Measurements from ENCODE around the gene COX17.

The COX17 gene

DNA sequence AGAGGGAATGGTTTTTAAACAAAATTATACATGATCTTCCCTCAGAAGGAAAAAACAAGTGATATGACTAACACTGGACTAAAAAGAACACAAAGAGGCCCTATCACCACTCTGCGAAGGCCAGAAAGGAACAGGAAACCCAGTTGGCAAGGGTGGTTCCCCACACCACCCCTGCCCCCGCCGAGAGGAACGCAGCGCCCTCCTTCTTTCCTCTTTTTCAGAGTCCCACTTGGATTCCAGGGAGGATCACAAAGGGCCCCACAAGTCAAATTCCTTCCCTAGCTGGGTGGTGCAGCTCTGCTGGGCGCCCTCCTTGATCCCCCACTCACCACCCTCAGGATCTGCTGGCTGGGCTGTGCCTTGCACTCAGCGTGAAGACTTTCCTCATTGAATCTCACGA is 49.7 kb downstream of the COX17 start:
- no peak for TF ChIP-seq CTCF (IDR thresholded peaks at IDR 0.05; ENCODE audit: borderline replicate concordance, extremely low read depth, low read length, poor library complexity, severe bottlenecking)
- no peak for TF ChIP-seq EZH2 (IDR thresholded peaks at IDR 0.05; ENCODE audit: borderline replicate concordance, low read depth, low read length, severe bottlenecking)
- no peak overlapping the region for H3K4me3 ChIP-seq (ENCODE audit: low read depth in 1 of 2, low read length in 2 of 2)
- no peak overlapping the region for H3K9ac ChIP-seq (ENCODE audit: low read depth, low read length)
- peaks cover 4% of the 10 kb centered on the region for H3K27me3 ChIP-seq (ENCODE audit: insufficient read depth, low read length, poor library complexity)
- no peak for ATAC-seq (ENCODE audit: insufficient read depth, low read depth)
- DNase-seq, result no peak
- no peaks in the 10 kb centered on the region for H3K9me3 ChIP-seq (ENCODE audit: insufficient read depth, low read length, severe bottlenecking)
- no peaks in the 10 kb centered on the region for H3K79me2 ChIP-seq (ENCODE audit: insufficient read depth, low read length)
- H3K4me2 ChIP-seq (ENCODE audit: insufficient read depth, low read length), result no peak overlapping the region
- H4K20me1 ChIP-seq (ENCODE audit: insufficient read depth, low read length), result no peaks in the 10 kb centered on the region
- no peak overlapping the region for H2AFZ ChIP-seq (ENCODE audit: low read depth, low read length)
- no peaks in the 10 kb centered on the region for H3K4me1 ChIP-seq (ENCODE audit: insufficient read depth, low read length)
- no peaks in the 10 kb centered on the region for H3K36me3 ChIP-seq (ENCODE audit: insufficient read depth, low read length)
- no peak overlapping the region for H3K27ac ChIP-seq (ENCODE audit: low read length)

- ATAC-seq (ENCODE audit: insufficient read depth, low read depth), result no peak
- H3K4me2 ChIP-seq (ENCODE audit: insufficient read depth, low read length), result no peak overlapping the region
- TF ChIP-seq EZH2 (IDR thresholded peaks at IDR 0.05; ENCODE audit: borderline replicate concordance, low read depth, low read length, severe bottlenecking), result no peak
- no peak for TF ChIP-seq CTCF (IDR thresholded peaks at IDR 0.05; ENCODE audit: borderline replicate concordance, extremely low read depth, low read length, poor library complexity, severe bottlenecking)
- H3K36me3 ChIP-seq (ENCODE audit: insufficient read depth, low read length), result no peaks in the 10 kb centered on the region
- H3K27ac ChIP-seq (ENCODE audit: low read length), result no peak overlapping the region
- no peaks in the 10 kb centered on the region for H3K4me1 ChIP-seq (ENCODE audit: insufficient read depth, low read length)
- H3K27me3 ChIP-seq (ENCODE audit: insufficient read depth, low read length, poor library complexity), result peaks cover 4% of the 10 kb centered on the region
- no peak overlapping the region for H3K4me3 ChIP-seq (ENCODE audit: low read depth in 1 of 2, low read length in 2 of 2)
- H3K79me2 ChIP-seq (ENCODE audit: insufficient read depth, low read length), result no peaks in the 10 kb centered on the region
- no peak overlapping the region for H2AFZ ChIP-seq (ENCODE audit: low read depth, low read length)
- H3K9ac ChIP-seq (ENCODE audit: low read depth, low read length), result no peak overlapping the region
- H3K9me3 ChIP-seq (ENCODE audit: insufficient read depth, low read length, severe bottlenecking), result no peaks in the 10 kb centered on the region
- no peaks in the 10 kb centered on the region for H4K20me1 ChIP-seq (ENCODE audit: insufficient read depth, low read length)
- no peak for DNase-seq
These were observed 51.0 kb downstream of the COX17 start for GRCh38 chr3:119626196-119626595.

GRCh38 chr3:119625451-119626153 is 51.6 kb downstream of the COX17 start:
- Histone ChIP-seq H2AFZ (ENCODE audit: low read depth, low read length) (no peak overlapping the region), H3K79me2 (ENCODE audit: insufficient read depth, low read length) (no peaks in the 10 kb centered on the region), H3K4me3 (ENCODE audit: low read depth in 1 of 2, low read length in 2 of 2) (no peak overlapping the region), H3K27ac (ENCODE audit: low read length) (no peak overlapping the region), H3K36me3 (ENCODE audit: insufficient read depth, low read length) (no peaks in the 10 kb centered on the region), H4K20me1 (ENCODE audit: insufficient read depth, low read length) (no peaks in the 10 kb centered on the region), H3K4me1 (ENCODE audit: insufficient read depth, low read length) (no peaks in the 10 kb centered on the region), H3K4me2 (ENCODE audit: insufficient read depth, low read length) (no peak overlapping the region), H3K27me3 (ENCODE audit: insufficient read depth, low read length, poor library complexity) (peaks cover 4% of the 10 kb centered on the region), H3K9me3 (ENCODE audit: insufficient read depth, low read length, severe bottlenecking) (no peaks in the 10 kb centered on the region), H3K9ac (ENCODE audit: low read depth, low read length) (no peak overlapping the region)
- DNase-seq (no peak), ATAC-seq (ENCODE audit: insufficient read depth, low read depth) (no peak)
- TF ChIP-seq EZH2 (IDR thresholded peaks at IDR 0.05; ENCODE audit: borderline replicate concordance, low read depth, low read length, severe bottlenecking), result no peak
- TF ChIP-seq CTCF (IDR thresholded peaks at IDR 0.05; ENCODE audit: borderline replicate concordance, extremely low read depth, low read length, poor library complexity, severe bottlenecking), result no peak
